GM12891 (cell line): ENCODE results near the gene ZNF202.

ENCODE experiments used
- POLR2A ChIP-seq: IDR thresholded peaks from 2 replicates; pipeline ENCODE4 v1.6.1; 2011; ENCODE audit warnings: low read depth, low read length, control low read depth
- POLR2AphosphoS5 ChIP-seq: IDR thresholded peaks from 2 replicates; pipeline ENCODE4 v1.6.1; 2011; ENCODE audit warnings: low read depth, low read length, control low read depth
- POU2F2 ChIP-seq: IDR thresholded peaks from 2 replicates; pipeline ENCODE4 v1.6.1; 2011; ENCODE audit warnings: low read depth, mild to moderate bottlenecking, control low read depth, low read length, moderate library complexity
- SPI1 ChIP-seq: IDR thresholded peaks from 2 replicates; pipeline ENCODE4 v1.6.1; 2011; ENCODE audit warnings: low read depth, low read length, control low read depth
- TAF1 ChIP-seq: IDR thresholded peaks from 2 replicates; pipeline ENCODE4 v1.6.1; 2011; ENCODE audit warnings: low read depth, low read length, control low read depth

DNA sequence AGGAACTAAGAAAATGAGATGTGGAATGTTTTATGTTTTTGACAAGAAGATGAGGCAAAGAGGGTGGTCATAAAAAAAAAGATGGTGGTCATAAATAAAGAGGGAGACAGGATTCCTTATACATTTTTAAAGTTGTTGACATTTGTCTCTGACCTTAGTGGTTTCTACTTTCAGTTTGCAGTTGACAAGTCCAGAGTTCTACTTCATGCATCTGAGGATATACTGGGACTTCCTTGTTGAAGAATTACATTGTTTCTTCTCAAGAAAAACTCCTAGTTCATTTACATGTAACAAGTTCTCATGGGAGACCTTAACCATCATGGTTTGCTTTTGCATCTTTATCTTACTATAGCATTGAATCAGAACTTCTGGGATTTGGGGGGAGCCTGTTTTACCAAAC is 11.7 kb upstream of the ZNF202 start:
- TF ChIP-seq POLR2AphosphoS5 (no peak), TAF1 (no peak), POLR2A (no peak), SPI1 (no peak), POU2F2 (no peak)
